ENCODE results near the gene RHEB. TPM values are rescaled to one million over a fixed set of nuclear protein-coding genes. Genes with fewer than 3 reads are reported as not detected.

RHEB gene
- total RNA-seq, 1 donor: 77.8 TPM

- peaks cover 40% of the 10 kb centered on the region for H3K27me3 ChIP-seq (ENCODE audit: insufficient read depth, low read length)
- H4K20me1 ChIP-seq (ENCODE audit: insufficient read depth, low read length): no peaks in the 10 kb centered on the region
- no peaks in the 10 kb centered on the region for H3K4me1 ChIP-seq (ENCODE audit: insufficient read depth, low read length)
- no peak overlapping the region for H3K4me3 ChIP-seq (ENCODE audit: insufficient read depth, low read length)
- H2AFZ ChIP-seq (ENCODE audit: low read length): no peak overlapping the region
- no peak overlapping the region for H3K27ac ChIP-seq (ENCODE audit: low read depth, low read length)
- TF ChIP-seq CTCF (IDR thresholded peaks at IDR 0.05; ENCODE audit: extremely low read depth, low read depth, low read length): no peak
- H3K4me2 ChIP-seq (ENCODE audit: insufficient read depth, low read length): no peak overlapping the region
- H3K36me3 ChIP-seq (ENCODE audit: insufficient read depth, low read length): no peaks in the 10 kb centered on the region
- no peak for DNase-seq (ENCODE audit: insufficient read length, low spot score, missing footprints)
- no peaks in the 10 kb centered on the region for H3K9me3 ChIP-seq (ENCODE audit: low read depth, low read length)
- no peaks in the 10 kb centered on the region for H3K79me2 ChIP-seq (ENCODE audit: insufficient read depth, low read length)
Observed at GRCh38 chr7:151549083-151549482, 29.4 kb upstream of the RHEB start.

GRCh38 chr7:151544183-151544582 is 24.5 kb upstream of the RHEB start:
- Histone ChIP-seq H3K27ac (ENCODE audit: low read depth, low read length) (no peak overlapping the region), H3K36me3 (ENCODE audit: insufficient read depth, low read length) (no peaks in the 10 kb centered on the region), H3K79me2 (ENCODE audit: insufficient read depth, low read length) (no peaks in the 10 kb centered on the region), H3K9me3 (ENCODE audit: low read depth, low read length) (no peaks in the 10 kb centered on the region), H3K4me3 (ENCODE audit: insufficient read depth, low read length) (no peak overlapping the region), H3K4me1 (ENCODE audit: insufficient read depth, low read length) (no peaks in the 10 kb centered on the region), H4K20me1 (ENCODE audit: insufficient read depth, low read length) (no peaks in the 10 kb centered on the region), H3K27me3 (ENCODE audit: insufficient read depth, low read length) (peaks cover 55% of the 10 kb centered on the region), H2AFZ (ENCODE audit: low read length) (no peak overlapping the region), H3K4me2 (ENCODE audit: insufficient read depth, low read length) (no peak overlapping the region)
- no peak for DNase-seq (ENCODE audit: insufficient read length, low spot score, missing footprints)
- TF ChIP-seq CTCF (IDR thresholded peaks at IDR 0.05; ENCODE audit: extremely low read depth, low read depth, low read length): no peak

- Histone ChIP-seq H3K4me2 (ENCODE audit: insufficient read depth, low read length) (no peak overlapping the region), H2AFZ (ENCODE audit: low read length) (no peak overlapping the region), H3K4me3 (ENCODE audit: insufficient read depth, low read length) (no peak overlapping the region), H3K36me3 (ENCODE audit: insufficient read depth, low read length) (no peaks in the 10 kb centered on the region), H3K4me1 (ENCODE audit: insufficient read depth, low read length) (no peaks in the 10 kb centered on the region), H4K20me1 (ENCODE audit: insufficient read depth, low read length) (no peaks in the 10 kb centered on the region), H3K27ac (ENCODE audit: low read depth, low read length) (no peak overlapping the region), H3K27me3 (ENCODE audit: insufficient read depth, low read length) (peaks cover 49% of the 10 kb centered on the region), H3K79me2 (ENCODE audit: insufficient read depth, low read length) (no peaks in the 10 kb centered on the region), H3K9me3 (ENCODE audit: low read depth, low read length) (no peaks in the 10 kb centered on the region)
- no peak for TF ChIP-seq CTCF (IDR thresholded peaks at IDR 0.05; ENCODE audit: extremely low read depth, low read depth, low read length)
- DNase-seq (ENCODE audit: insufficient read length, low spot score, missing footprints): no peak
Observed at GRCh38 chr7:151542606-151543130, 23.0 kb upstream of the RHEB start.

GRCh38 chr7:151541709-151542499 is 22.2 kb upstream of the RHEB start:
- H3K4me2 ChIP-seq (ENCODE audit: insufficient read depth, low read length): no peak overlapping the region
- peaks cover 50% of the 10 kb centered on the region for H3K27me3 ChIP-seq (ENCODE audit: insufficient read depth, low read length)
- H3K79me2 ChIP-seq (ENCODE audit: insufficient read depth, low read length): no peaks in the 10 kb centered on the region
- no peaks in the 10 kb centered on the region for H3K9me3 ChIP-seq (ENCODE audit: low read depth, low read length)
- H3K4me3 ChIP-seq (ENCODE audit: insufficient read depth, low read length): no peak overlapping the region
- H4K20me1 ChIP-seq (ENCODE audit: insufficient read depth, low read length): no peaks in the 10 kb centered on the region
- H3K27ac ChIP-seq (ENCODE audit: low read depth, low read length): no peak overlapping the region
- no peaks in the 10 kb centered on the region for H3K4me1 ChIP-seq (ENCODE audit: insufficient read depth, low read length)
- no peak for DNase-seq (ENCODE audit: insufficient read length, low spot score, missing footprints)
- TF ChIP-seq CTCF (IDR thresholded peaks at IDR 0.05; ENCODE audit: extremely low read depth, low read depth, low read length): no peak
- H3K36me3 ChIP-seq (ENCODE audit: insufficient read depth, low read length): no peaks in the 10 kb centered on the region
- H2AFZ ChIP-seq (ENCODE audit: low read length): no peak overlapping the region

Data from osteoblast (primary cell).